Neural cell (in vitro differentiated cells): ENCODE results near the gene GFAP. TPM values are rescaled to one million over a fixed set of nuclear protein-coding genes. Genes with fewer than 3 reads are reported as not detected.

Source experiments
- H2AFZ ChIP-seq: fragments of 200-600, 300-800 bp; sonication (generic), shearing (Covaris generic); 2 replicates; pipeline ENCODE4 v1.6.0; 2014; ENCODE audit warnings: low read depth, mild to moderate bottlenecking, antibody characterized with exemption, low read length, moderate library complexity
- H3F3A ChIP-seq: fragments of 200-600 bp; shearing (Covaris generic); 2 replicates; pipeline ENCODE4 v1.6.1; 2016; ENCODE audit warnings: mild to moderate bottlenecking, moderate library complexity, mixed read lengths, antibody characterized with exemption, low read length; ENCODE audit not compliant: insufficient read depth, poor library complexity, severe bottlenecking
- H3K27ac ChIP-seq: fragments of 200-600, 300-800 bp; sonication (generic), shearing (Covaris generic); 2 replicates; pipeline ENCODE4 v1.5.1; 2014; ENCODE audit warnings: mild to moderate bottlenecking, low read length, moderate library complexity
- H3K27me3 ChIP-seq: fragments of 300-800, 200-600 bp; sonication (generic), shearing (Covaris generic); 2 replicates; pipeline ENCODE4 v1.6.0; 2014; ENCODE audit warnings: mild to moderate bottlenecking, low read depth, low read length, moderate library complexity; ENCODE audit not compliant: insufficient read depth
- H3K36me3 ChIP-seq: fragments of 300-800, 200-600 bp; sonication (generic), shearing (Covaris generic); 2 replicates; pipeline ENCODE4 v1.5.1; 2014; ENCODE audit warnings: mild to moderate bottlenecking, antibody characterized with exemption, low read length, moderate library complexity; ENCODE audit not compliant: insufficient read depth
- H3K4me2 ChIP-seq: fragments of 300-800, 200-600 bp; sonication (generic), shearing (Covaris generic); 2 replicates; pipeline ENCODE4 v1.6.0; 2014; ENCODE audit warnings: mild to moderate bottlenecking, low read length
- H3K4me3 ChIP-seq: fragments of 300-800, 200-600 bp; sonication (generic), shearing (Covaris generic); 2 replicates; pipeline ENCODE4 v1.5.1; 2014; ENCODE audit warnings: mild to moderate bottlenecking, low read length, moderate library complexity
- H3K79me2 ChIP-seq: fragments of 200-600 bp; shearing (Covaris generic); replicated peaks from 2 replicates; pipeline ENCODE4 v1.6.0; 2014; ENCODE audit warnings: mild to moderate bottlenecking, low read length, moderate library complexity; ENCODE audit not compliant: insufficient read depth
- H3K9ac ChIP-seq: fragments of 300-800, 200-600 bp; sonication (generic), shearing (Covaris generic); 2 replicates; pipeline ENCODE4 v1.6.1; 2016; ENCODE audit warnings: mild to moderate bottlenecking, low read length, mixed read lengths
- H3K9me2 ChIP-seq: fragments of 200-600 bp; shearing (Covaris generic); 2 replicates; pipeline ENCODE4 v1.6.1; 2016; ENCODE audit warnings: mild to moderate bottlenecking, low read length, mixed read lengths; ENCODE audit not compliant: insufficient read depth
- H3K9me3 ChIP-seq: fragments of 200-600, 300-800 bp; sonication (generic), shearing (Covaris generic); 2 replicates; pipeline ENCODE4 v1.6.1; 2016; ENCODE audit warnings: mild to moderate bottlenecking, mixed run types, low read length, moderate library complexity, mixed read lengths
- H4K20me1 ChIP-seq: fragments of 200-600 bp; shearing (Covaris generic); 2 replicates; pipeline ENCODE4 v1.6.1; 2016; ENCODE audit warnings: mild to moderate bottlenecking, mixed run types; ENCODE audit not compliant: insufficient read depth
- CTCF ChIP-seq: fragments of 450-650 bp; IDR thresholded peaks from 2 replicates; pipeline ENCODE4 v1.5.1; 2014; ENCODE audit warnings: antibody characterized with exemption, mild to moderate bottlenecking, moderate library complexity; ENCODE audit not compliant: poor library complexity, severe bottlenecking
- EP300 ChIP-seq: fragments of 450-650 bp; conservative IDR thresholded peaks from 2 replicates; pipeline ENCODE4 v1.6.1; 2014; ENCODE audit warnings: antibody characterized with exemption, mild to moderate bottlenecking, moderate library complexity; ENCODE audit not compliant: poor library complexity, severe bottlenecking
- RAD21 ChIP-seq: fragments of 450-650 bp; conservative IDR thresholded peaks from 2 replicates; pipeline ENCODE4 v1.6.1; 2014; ENCODE audit warnings: antibody characterized with exemption, mild to moderate bottlenecking, moderate library complexity
- REST ChIP-seq: IDR thresholded peaks from 2 replicates; pipeline ENCODE4 v1.6.1; 2012; ENCODE audit warnings: borderline replicate concordance
- SMC3 ChIP-seq: fragments of 450-650 bp; conservative IDR thresholded peaks from 2 replicates; pipeline ENCODE4 v1.6.1; 2014; ENCODE audit warnings: antibody characterized with exemption, mild to moderate bottlenecking, moderate library complexity; ENCODE audit not compliant: poor library complexity
- polyA plus RNA-seq: library from polyadenylated mRNA; depleted of rRNA; stranded (reverse); fragments of >200 nt; gene quantifications from 2 replicates; pipeline ENCODE4 v1.2.3, GENCODE V29; 2014

Gene GFAP
- polyA plus RNA-seq, 1 donor from 2014 or later: not detected

- H3K9ac ChIP-seq: no peak overlapping the region
- no peak overlapping the region for H2AFZ ChIP-seq
- H3K27ac ChIP-seq: no peak overlapping the region
- peaks cover 24% of the 10 kb centered on the region for H3K27me3 ChIP-seq
- H3K9me3 ChIP-seq: no peaks in the 10 kb centered on the region
- no peaks in the 10 kb centered on the region for H3K79me2 ChIP-seq
- TF ChIP-seq CTCF: peak; percentile 42
- TF ChIP-seq SMC3: no peak
- peak overlapping the region; percentile 28 for H3K4me3 ChIP-seq
- H3K36me3 ChIP-seq: no peaks in the 10 kb centered on the region
- H3K9me2 ChIP-seq: no peaks in the 10 kb centered on the region
- no peak overlapping the region for H3K4me2 ChIP-seq
- H3F3A ChIP-seq: no peaks in the 10 kb centered on the region
- H4K20me1 ChIP-seq: no peaks in the 10 kb centered on the region
Measured at GRCh38 chr17:44911133-44912001, 3.9 kb downstream of the GFAP start.

GRCh38 chr17:44910231-44911106 lies 4.8 kb downstream of the GFAP start:
- H3K79me2 ChIP-seq: no peaks in the 10 kb centered on the region
- no peaks in the 10 kb centered on the region for H4K20me1 ChIP-seq
- H3K27ac ChIP-seq: no peak overlapping the region
- H3F3A ChIP-seq: no peaks in the 10 kb centered on the region
- peaks cover 24% of the 10 kb centered on the region for H3K27me3 ChIP-seq
- H3K4me3 ChIP-seq: no peak overlapping the region
- no peak overlapping the region for H3K9ac ChIP-seq
- no peak overlapping the region for H2AFZ ChIP-seq
- no peak overlapping the region for H3K4me2 ChIP-seq
- no peaks in the 10 kb centered on the region for H3K9me2 ChIP-seq
- H3K9me3 ChIP-seq: no peaks in the 10 kb centered on the region
- no peaks in the 10 kb centered on the region for H3K36me3 ChIP-seq
- TF ChIP-seq RAD21: no peak
- no peak for TF ChIP-seq SMC3
- no peak for TF ChIP-seq EP300
- TF ChIP-seq REST: no peak
